ENCODE results near the gene ZFP91. TPM values are rescaled to one million over a fixed set of nuclear protein-coding genes. Genes with fewer than 3 reads are reported as not detected.

The ZFP91 gene
- total and polyA plus RNA-seq, 2 of the 13 experiments (the other 11 are each of a cell fraction or from before 2014, with no cell fraction given): 13.5 to 38.6 TPM

- H3K4me3 ChIP-seq (replicated peaks in 1 of 3; ENCODE audit: insufficient read depth in 1 of 3, low read depth in 2 of 3, low read length in 3 of 3): no peak overlapping the region
- no TSS peak for BruUV-seq (replicated peaks)
- no peak overlapping the region for H3K9ac ChIP-seq (ENCODE audit: insufficient read depth, low read depth, low read length)
- in situ Hi-C loops (cut with HindIII; ENCODE audit: extremely low pct_ligation_motif_present, low pct_unique_long_range_greater_than_20kb) (loop anchor here (5.0 to 10.0 kb wide), 2 partner anchors 137 to 254 kb away; no protein-coding TSS in a partner anchor), intact Hi-C loops (cut with micrococcal nuclease; ENCODE audit: unreplicated experiment) (loop anchor here (10.0 kb wide), 1 partner anchor 484 kb away; no protein-coding TSS in a partner anchor)
- FAIRE-seq (no peak), ATAC-seq (no peak), DNase-seq (ENCODE audit: low spot score) (no peak)
- H3K4me1 ChIP-seq (ENCODE audit: insufficient read depth, low read length): peaks cover 9% of the 10 kb centered on the region; the same call in 1 of the 2 replicates
- no peak overlapping the region for H3K4me2 ChIP-seq (ENCODE audit: low read depth, low read length)
- H4K20me1 ChIP-seq (ENCODE audit: insufficient read depth, low read length): no peaks in the 10 kb centered on the region
- H3K36me3 ChIP-seq (replicated peaks in 1 of 2; ENCODE audit: control insufficient read depth in 1 of 2, insufficient read depth in 2 of 2, low read length in 2 of 2): no peaks in the 10 kb centered on the region
- ChIA-PET POLR2A (no interaction called here), CTCF (ENCODE audit: low intra/inter-chr PET ratio, low total read pairs) (no interaction called here)
- H3K27me3 ChIP-seq (ENCODE audit: control insufficient read depth in 1 of 2, insufficient read depth in 2 of 2, low read length in 2 of 2): no peaks in the 10 kb centered on the region
- no peak for TF ChIP-seq KLF15 (CRISPR knock-in tag; IDR thresholded peaks at IDR 0.05; ENCODE audit: borderline replicate concordance)
- no peak for TF ChIP-seq FOXO4 (CRISPR knock-in tag; conservative IDR thresholded peaks at IDR 0.05)
- TF ChIP-seq ZNF703 (CRISPR knock-in tag; IDR thresholded peaks at IDR 0.05; ENCODE audit: borderline replicate concordance): no peak
- no peak for TF ChIP-seq ZNF510 (CRISPR knock-in tag; IDR thresholded peaks at IDR 0.05; ENCODE audit: low read depth)
- no peak for TF ChIP-seq MLLT10 (CRISPR knock-in tag; IDR thresholded peaks at IDR 0.05)
- TF ChIP-seq MYC (CRISPR knock-in tag; IDR thresholded peaks at IDR 0.05; ENCODE audit: borderline replicate concordance): no peak
- TF ChIP-seq ZNF251 (CRISPR knock-in tag; IDR thresholded peaks at IDR 0.05): no peak
- TF ChIP-seq KMT2A (CRISPR knock-in tag; IDR thresholded peaks at IDR 0.05): no peak
- no peak for TF ChIP-seq REPIN1 (CRISPR knock-in tag; IDR thresholded peaks at IDR 0.05; ENCODE audit: borderline replicate concordance, low read depth)
- no peak for TF ChIP-seq NFIB (CRISPR knock-in tag; IDR thresholded peaks at IDR 0.05; ENCODE audit: borderline replicate concordance)
- TF ChIP-seq NFE2L1 (CRISPR knock-in tag; IDR thresholded peaks at IDR 0.05; ENCODE audit: borderline replicate concordance): no peak
- TF ChIP-seq HNRNPLL (IDR thresholded peaks at IDR 0.05; ENCODE audit: low read depth, low read length, poor library complexity, severe bottlenecking): no peak
- no peak for TF ChIP-seq ZC3H13 (CRISPR knock-in tag; IDR thresholded peaks at IDR 0.05)
- no peak for TF ChIP-seq SIN3B (IDR thresholded peaks at IDR 0.05; ENCODE audit: low read length)
- no peak for TF ChIP-seq HNRNPH1 (optimal IDR thresholded peaks at IDR 0.05; ENCODE audit: low read depth, low read length)
- no peak for TF ChIP-seq ZNF3 (CRISPR knock-in tag; IDR thresholded peaks at IDR 0.05)
- TF ChIP-seq ZNF770 (CRISPR knock-in tag; IDR thresholded peaks at IDR 0.05): no peak
- TF ChIP-seq FUBP1 (CRISPR knock-in tag; IDR thresholded peaks at IDR 0.05; ENCODE audit: borderline replicate concordance): no peak
- TF ChIP-seq ZNF841 (CRISPR knock-in tag; IDR thresholded peaks at IDR 0.05; ENCODE audit: borderline replicate concordance): no peak
- no peak for TF ChIP-seq FLYWCH1 (CRISPR knock-in tag; IDR thresholded peaks at IDR 0.05)
- no peak overlapping the region for H3K27ac ChIP-seq (ENCODE audit: extremely low read length, insufficient read depth, low read length)
- no peaks in the 10 kb centered on the region for H3K79me2 ChIP-seq (ENCODE audit: insufficient read depth, low read length)
- H2AFZ ChIP-seq (ENCODE audit: low read length): no peak overlapping the region
- H3K9me3 ChIP-seq (ENCODE audit: low read length): peaks cover 11% of the 10 kb centered on the region; the same call in 1 of the 2 replicates
- 0% methylated on average over 1 of the region's 1 CpG for WGBS (ENCODE audit: low lambda C conversion rate)
Measured at GRCh38 chr11:58650496-58650895, 71.6 kb downstream of the ZFP91 start.
